Measurements from ENCODE around the gene MYOG. TPM values are rescaled to one million over a fixed set of nuclear protein-coding genes. Genes with fewer than 3 reads are reported as not detected.

Gene MYOG
- total RNA-seq, 1 donor from 2014 or later, result not detected

DNA sequence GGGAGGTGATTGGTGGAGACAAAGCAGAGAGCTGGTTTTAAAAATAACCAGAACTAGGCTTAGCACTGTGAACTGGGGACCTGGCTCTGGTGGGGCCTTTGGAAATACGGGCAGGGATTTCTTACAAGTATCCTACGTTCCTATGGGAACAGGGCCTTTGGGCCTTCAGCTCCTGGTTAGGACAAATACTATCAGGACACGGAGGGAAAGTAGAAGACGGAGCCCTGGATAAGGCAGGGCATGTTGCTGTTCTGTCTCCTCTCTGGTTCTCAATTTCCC, 5.3 kb upstream of the MYOG start:
- no peaks in the 10 kb centered on the region for H3K36me3 Mint-ChIP-seq (ENCODE audit: low read depth)
- DNase-seq (ENCODE audit: low spot score), result no peak
- H3K27me3 Mint-ChIP-seq (ENCODE audit: insufficient read depth), result peaks cover 21% of the 10 kb centered on the region
- no peak overlapping the region for H3K27ac Mint-ChIP-seq
- no peaks in the 10 kb centered on the region for H3K4me1 Mint-ChIP-seq (ENCODE audit: low read depth)
- H3K4me3 Mint-ChIP-seq, result no peak overlapping the region
- intact Hi-C loops (cut with micrococcal nuclease), result no loop called here
- peaks cover 18% of the 10 kb centered on the region for H3K9me3 Mint-ChIP-seq

DNA sequence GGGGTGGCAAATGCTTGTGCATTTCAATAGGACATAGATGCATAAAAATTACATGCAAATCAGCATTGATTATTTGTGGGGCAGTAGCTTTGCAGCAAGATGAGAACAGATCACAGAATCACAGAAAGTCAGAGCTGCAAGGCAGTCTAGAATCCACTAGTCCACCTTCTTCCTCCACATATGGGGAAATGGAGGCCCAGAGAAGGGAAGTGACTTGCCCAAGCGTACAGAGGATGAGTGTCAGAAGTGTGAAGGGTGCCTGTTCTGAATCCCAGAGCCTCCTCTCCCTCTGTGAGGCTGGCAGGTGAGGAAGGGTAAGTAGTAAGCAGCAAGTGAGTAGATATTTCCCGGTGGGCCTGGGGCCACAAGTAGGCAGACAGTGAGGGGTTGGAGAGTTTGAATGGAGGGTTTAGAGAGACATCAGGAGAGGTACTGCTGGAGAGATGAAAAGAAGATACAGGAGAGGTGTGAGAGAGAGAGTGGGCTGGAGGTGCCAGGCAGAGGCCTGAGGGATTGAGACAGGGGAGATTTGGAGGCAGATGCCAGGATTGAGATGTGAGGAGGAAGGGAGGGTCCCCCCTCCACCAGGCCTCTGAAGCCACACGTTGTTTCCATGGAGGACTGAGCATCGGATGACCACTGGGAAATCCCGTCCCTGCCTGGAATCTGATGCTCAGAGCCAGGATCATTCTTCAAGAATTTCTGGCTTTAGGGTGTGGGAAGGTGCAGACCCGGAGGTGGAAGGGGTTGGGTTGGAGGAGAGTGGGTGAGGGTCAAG, 4.8 kb upstream of the MYOG start:
- Mint-ChIP-seq H3K27me3 (ENCODE audit: insufficient read depth) (peaks cover 17% of the 10 kb centered on the region), H3K4me1 (ENCODE audit: low read depth) (no peaks in the 10 kb centered on the region), H3K36me3 (ENCODE audit: low read depth) (no peaks in the 10 kb centered on the region), H3K4me3 (no peak overlapping the region), H3K9me3 (peaks cover 14% of the 10 kb centered on the region), H3K27ac (no peak overlapping the region)
- DNase-seq (ENCODE audit: low spot score), result no peak
- intact Hi-C loops (cut with micrococcal nuclease), result no loop called here

DNA sequence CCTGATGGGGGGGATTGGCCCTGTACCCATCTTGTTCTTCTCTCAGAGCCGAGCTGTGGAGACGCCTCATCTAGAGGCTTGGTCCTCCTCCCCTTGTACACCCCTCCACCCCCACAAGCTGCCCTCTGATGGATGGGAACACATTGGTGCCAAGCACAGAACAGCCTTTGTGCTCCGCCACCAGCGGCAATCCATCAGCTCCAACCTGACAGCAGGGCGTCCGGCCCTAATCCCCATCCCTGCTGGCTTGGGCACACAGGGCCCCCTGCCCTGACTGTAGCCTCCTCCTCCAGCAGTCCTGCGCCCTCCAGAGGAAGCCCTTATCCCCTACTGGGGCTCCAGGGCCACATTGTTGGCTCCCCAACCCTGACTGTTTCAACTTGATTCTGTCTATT, 3.8 kb upstream of the MYOG start:
- DNase-seq (ENCODE audit: low spot score), result no peak
- Mint-ChIP-seq H3K4me1 (ENCODE audit: low read depth) (no peaks in the 10 kb centered on the region), H3K36me3 (ENCODE audit: low read depth) (no peaks in the 10 kb centered on the region), H3K27ac (no peak overlapping the region), H3K4me3 (no peak overlapping the region), H3K9me3 (peaks cover 4% of the 10 kb centered on the region), H3K27me3 (ENCODE audit: insufficient read depth) (peaks cover 8% of the 10 kb centered on the region)
- intact Hi-C loops (cut with micrococcal nuclease), result no loop called here

DNA sequence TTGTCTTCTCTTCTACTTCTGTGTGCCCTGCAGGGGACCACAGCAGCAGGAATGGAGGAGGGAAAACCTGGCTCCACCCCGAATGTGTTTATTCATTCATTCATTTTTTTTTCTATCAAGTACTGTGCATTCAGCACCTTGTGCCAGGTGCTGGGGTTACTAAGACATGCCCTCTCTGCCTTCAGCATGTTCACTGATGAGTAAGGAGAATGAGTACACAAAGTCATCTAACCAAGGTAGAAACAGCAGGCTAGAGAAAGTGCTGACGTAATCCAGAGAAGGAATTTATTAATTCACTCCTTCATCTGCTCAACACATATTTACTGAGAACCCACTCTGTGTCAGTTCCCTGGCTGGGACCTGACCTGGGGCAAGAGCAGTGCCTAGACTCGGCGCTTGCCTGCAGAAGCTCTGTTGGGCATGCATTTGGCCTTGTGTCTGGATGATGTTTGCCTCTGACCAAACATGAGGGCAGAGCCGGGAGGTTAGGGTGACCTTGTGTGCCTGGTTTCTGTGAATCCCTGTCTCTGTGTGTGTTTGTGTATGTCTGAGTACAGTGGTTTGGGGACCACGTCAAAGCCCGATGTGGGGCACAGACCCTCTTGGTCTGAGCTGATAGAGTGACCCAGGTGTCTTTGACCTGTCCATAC, 3.3 kb upstream of the MYOG start:
- no peaks in the 10 kb centered on the region for H3K36me3 Mint-ChIP-seq (ENCODE audit: low read depth)
- peaks cover 8% of the 10 kb centered on the region for H3K27me3 Mint-ChIP-seq (ENCODE audit: insufficient read depth)
- no peaks in the 10 kb centered on the region for H3K4me1 Mint-ChIP-seq (ENCODE audit: low read depth)
- no peaks in the 10 kb centered on the region for H3K9me3 Mint-ChIP-seq
- intact Hi-C loops (cut with micrococcal nuclease), result no loop called here
- DNase-seq (ENCODE audit: low spot score), result no peak
- H3K27ac Mint-ChIP-seq, result no peak overlapping the region
- no peak overlapping the region for H3K4me3 Mint-ChIP-seq

DNA sequence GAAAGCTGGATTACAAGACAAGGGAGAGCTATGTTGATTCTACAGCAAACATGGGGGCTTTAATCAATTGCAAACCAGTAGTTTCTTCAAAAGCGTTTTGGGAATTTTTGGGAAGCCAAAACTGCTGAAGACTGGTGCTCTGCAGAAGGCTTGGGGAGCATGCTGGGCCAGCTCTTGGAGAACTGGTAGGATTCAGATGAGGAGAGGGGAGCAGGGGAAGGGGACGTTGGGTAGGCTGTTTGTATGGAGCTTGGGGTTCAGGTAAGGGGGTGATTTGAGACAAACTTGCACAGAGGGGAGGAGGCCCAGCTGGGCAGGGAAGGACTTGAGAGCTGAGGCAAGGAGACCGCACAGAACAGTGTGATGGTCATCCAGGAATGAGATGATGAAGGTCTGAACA, 2.6 kb upstream of the MYOG start:
- no peak for DNase-seq (ENCODE audit: low spot score)
- no peaks in the 10 kb centered on the region for H3K4me1 Mint-ChIP-seq (ENCODE audit: low read depth)
- no peak overlapping the region for H3K27ac Mint-ChIP-seq
- peaks cover 8% of the 10 kb centered on the region for H3K27me3 Mint-ChIP-seq (ENCODE audit: insufficient read depth)
- no peaks in the 10 kb centered on the region for H3K9me3 Mint-ChIP-seq
- no peak overlapping the region for H3K4me3 Mint-ChIP-seq
- no peaks in the 10 kb centered on the region for H3K36me3 Mint-ChIP-seq (ENCODE audit: low read depth)
- intact Hi-C loops (cut with micrococcal nuclease), result no loop called here

DNA sequence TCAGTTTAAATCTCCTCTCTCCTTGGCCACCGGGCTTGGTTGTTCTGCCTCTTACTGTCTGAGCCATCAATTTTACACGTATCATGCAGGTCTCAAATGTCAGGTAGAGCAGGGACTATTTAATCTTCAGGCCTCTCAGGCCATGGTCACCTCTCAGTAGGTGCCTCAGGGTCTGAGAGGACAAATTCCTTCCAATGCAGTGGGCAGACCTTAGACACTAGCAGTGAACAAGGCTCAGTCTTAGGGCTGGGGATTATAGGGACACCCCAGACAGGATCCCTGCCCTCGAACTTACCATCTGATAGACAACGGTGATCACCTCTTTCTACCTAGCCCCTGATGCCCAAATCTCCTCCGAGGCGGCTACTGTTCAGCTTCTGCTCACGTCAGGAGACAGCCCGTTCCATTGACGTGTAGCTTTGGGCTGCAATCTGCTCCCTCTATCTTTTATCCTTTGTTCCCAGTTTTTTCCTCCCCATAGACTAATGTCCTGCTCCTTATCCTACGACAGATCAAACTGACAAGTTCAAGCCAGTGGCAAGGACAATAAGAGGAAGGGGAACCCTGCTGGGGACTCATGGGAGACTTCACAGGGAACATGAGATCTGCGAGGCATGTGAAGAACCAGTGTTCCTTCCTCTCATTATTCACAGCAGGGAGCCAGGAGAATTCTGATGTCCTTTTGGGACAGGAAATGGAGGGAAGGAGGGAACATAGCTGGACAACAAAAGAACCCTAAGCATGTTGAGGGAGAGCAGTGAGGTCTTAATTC, 1.4 kb upstream of the MYOG start:
- H3K4me3 Mint-ChIP-seq, result no peak overlapping the region
- H3K27me3 Mint-ChIP-seq (ENCODE audit: insufficient read depth), result peaks cover 10% of the 10 kb centered on the region
- no peaks in the 10 kb centered on the region for H3K9me3 Mint-ChIP-seq
- no peak for DNase-seq (ENCODE audit: low spot score)
- no peaks in the 10 kb centered on the region for H3K36me3 Mint-ChIP-seq (ENCODE audit: low read depth)
- H3K27ac Mint-ChIP-seq, result no peak overlapping the region
- intact Hi-C loops (cut with micrococcal nuclease), result no loop called here
- H3K4me1 Mint-ChIP-seq (ENCODE audit: low read depth), result peaks cover 11% of the 10 kb centered on the region

DNA sequence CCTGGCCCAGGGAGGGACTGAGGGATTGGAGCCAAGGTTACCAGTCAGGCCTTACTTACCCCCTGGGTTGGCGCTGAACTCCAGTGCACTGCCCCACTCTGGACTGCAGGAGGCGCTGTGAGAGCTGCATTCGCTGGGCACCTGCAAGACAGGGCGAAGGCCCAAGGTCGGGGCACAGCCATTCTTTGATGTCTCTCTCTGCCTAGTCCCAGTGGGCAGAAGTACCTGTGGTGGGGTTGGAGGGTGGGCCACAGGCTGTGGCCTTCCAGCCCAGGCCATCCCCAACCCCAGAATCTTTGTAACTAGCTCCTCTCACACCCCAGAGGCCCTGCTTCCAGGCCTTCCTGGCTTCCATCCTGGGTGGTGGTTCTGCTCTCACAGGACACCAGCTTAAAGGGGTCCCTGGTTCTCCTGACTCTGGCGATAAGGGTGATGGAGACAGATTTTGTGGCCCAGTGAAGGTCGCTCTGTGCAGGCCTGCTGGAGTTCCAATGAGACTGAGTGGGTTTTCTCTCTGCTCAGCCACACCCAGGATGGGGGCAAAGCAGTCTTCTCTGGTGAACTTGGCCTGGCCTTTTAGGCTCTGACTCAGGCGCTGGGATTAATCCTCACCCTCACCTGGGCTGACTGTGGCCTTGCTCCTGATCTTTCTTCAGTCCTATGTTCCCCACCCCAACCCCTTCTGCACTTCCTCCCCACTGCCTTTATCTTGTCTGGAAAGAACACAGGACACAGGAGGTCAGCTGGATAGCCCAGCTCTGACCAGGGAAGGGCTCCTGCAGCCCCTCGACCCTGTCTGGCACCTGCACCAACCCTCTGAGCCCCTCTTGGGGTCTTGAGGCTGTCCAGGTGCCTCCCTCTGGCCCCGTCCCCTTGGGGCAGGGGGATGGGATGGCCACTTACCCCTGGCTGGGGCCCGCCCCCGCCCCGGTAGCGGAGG, 954 bp downstream of the MYOG start:
- no peak for DNase-seq (ENCODE audit: low spot score)
- Mint-ChIP-seq H3K9me3 (no peaks in the 10 kb centered on the region), H3K4me1 (ENCODE audit: low read depth) (peaks cover 13% of the 10 kb centered on the region), H3K36me3 (ENCODE audit: low read depth) (no peaks in the 10 kb centered on the region), H3K27ac (no peak overlapping the region), H3K4me3 (no peak overlapping the region), H3K27me3 (ENCODE audit: insufficient read depth) (peaks cover 15% of the 10 kb centered on the region)
- intact Hi-C loops (cut with micrococcal nuclease), result no loop called here

DNA sequence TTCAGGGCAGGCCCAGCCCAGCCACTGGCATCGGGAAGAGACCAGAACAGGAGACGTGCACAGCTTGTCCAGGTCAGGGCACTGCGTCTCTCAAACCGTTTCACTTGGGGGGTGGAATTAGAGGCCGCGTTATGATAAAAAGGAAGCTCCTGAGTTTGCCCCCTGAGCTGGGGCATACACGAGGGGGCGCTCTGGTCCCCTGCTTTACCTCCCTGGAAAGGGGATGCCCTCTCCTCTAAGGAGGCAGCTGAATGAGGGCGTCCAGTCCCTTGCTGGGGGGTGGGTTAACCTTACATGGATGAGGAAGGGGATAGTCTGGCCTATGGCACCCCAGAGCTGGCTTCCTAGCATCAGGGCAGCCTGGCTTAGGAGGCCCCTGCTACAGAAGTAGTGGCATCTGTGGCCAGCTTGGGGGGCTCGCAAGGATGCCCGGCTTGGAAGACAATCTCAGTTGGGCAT, 2.3 kb downstream of the MYOG start:
- H3K4me3 Mint-ChIP-seq, result no peak overlapping the region
- no peaks in the 10 kb centered on the region for H3K36me3 Mint-ChIP-seq (ENCODE audit: low read depth)
- no peaks in the 10 kb centered on the region for H3K9me3 Mint-ChIP-seq
- H3K27me3 Mint-ChIP-seq (ENCODE audit: insufficient read depth), result peaks cover 13% of the 10 kb centered on the region
- H3K4me1 Mint-ChIP-seq (ENCODE audit: low read depth), result peaks cover 13% of the 10 kb centered on the region
- DNase-seq (ENCODE audit: low spot score), result no peak
- H3K27ac Mint-ChIP-seq, result no peak overlapping the region
- intact Hi-C loops (cut with micrococcal nuclease), result no loop called here

DNA sequence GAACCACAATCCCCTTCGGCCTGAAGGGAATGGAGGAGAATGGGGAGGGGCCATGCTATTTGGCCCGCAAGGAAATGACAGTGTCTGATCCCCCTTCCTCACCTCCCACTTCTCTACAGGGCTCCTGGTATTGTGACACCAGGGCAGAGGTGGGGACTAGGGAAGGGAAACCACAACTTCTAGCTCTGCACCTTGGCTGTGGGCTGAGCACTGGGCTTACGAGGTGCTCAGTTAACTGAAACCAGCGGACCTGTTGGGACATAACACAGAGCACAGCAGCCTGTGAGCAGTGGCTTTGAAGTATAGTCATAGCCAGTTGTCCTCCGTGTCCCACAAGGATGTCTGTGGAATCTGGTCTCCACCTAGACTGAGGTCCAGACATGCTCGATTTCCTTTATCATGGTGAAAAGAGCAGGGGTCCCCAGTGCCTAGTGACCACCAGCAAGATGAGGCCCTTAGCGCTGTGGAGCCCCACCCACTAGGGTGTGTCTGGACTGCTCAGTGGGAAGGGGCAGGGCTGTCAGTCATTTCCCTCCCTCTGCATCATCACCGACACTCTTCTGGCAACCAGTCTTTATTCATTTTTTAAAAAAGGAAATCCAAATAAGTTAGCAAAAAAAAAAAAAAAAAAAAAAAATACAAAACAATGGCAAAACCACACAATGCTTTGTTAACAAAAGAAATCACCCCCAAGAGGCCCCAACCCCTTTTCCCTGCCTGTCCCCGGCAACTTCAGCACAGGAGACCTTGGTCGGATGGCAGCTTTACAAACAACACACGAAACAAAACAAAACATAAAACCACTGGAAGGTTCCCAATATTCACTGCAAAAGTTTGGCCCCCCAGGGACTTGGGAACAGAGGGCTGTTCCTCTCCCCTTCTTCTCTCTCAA, 3.0 kb downstream of the MYOG start:
- intact Hi-C loops (cut with micrococcal nuclease), result no loop called here
- Mint-ChIP-seq H3K36me3 (ENCODE audit: low read depth) (no peaks in the 10 kb centered on the region), H3K4me3 (no peak overlapping the region), H3K27ac (no peak overlapping the region), H3K27me3 (ENCODE audit: insufficient read depth) (peaks cover 13% of the 10 kb centered on the region), H3K4me1 (ENCODE audit: low read depth) (peaks cover 13% of the 10 kb centered on the region), H3K9me3 (no peaks in the 10 kb centered on the region)
- no peak for DNase-seq (ENCODE audit: low spot score)

DNA sequence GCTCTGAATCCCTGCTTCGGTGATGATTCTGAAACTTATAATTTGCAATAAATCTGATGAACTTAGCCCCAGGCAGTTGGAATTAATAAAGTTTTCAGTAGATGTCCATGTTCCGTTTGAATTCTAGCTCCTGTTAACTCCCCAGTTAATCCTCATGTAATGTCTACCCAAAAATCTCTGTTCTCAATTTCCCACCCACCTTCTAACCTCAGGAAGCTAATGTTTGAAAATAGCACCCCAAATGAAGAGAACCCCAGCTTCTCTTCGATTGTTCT, 3.6 kb downstream of the MYOG start:
- Mint-ChIP-seq H3K4me3 (no peak overlapping the region), H3K27me3 (ENCODE audit: insufficient read depth) (peaks cover 14% of the 10 kb centered on the region), H3K27ac (no peak overlapping the region), H3K36me3 (ENCODE audit: low read depth) (no peaks in the 10 kb centered on the region), H3K9me3 (no peaks in the 10 kb centered on the region), H3K4me1 (ENCODE audit: low read depth) (peaks cover 13% of the 10 kb centered on the region)
- DNase-seq (ENCODE audit: low spot score), result no peak
- intact Hi-C loops (cut with micrococcal nuclease), result no loop called here

DNA sequence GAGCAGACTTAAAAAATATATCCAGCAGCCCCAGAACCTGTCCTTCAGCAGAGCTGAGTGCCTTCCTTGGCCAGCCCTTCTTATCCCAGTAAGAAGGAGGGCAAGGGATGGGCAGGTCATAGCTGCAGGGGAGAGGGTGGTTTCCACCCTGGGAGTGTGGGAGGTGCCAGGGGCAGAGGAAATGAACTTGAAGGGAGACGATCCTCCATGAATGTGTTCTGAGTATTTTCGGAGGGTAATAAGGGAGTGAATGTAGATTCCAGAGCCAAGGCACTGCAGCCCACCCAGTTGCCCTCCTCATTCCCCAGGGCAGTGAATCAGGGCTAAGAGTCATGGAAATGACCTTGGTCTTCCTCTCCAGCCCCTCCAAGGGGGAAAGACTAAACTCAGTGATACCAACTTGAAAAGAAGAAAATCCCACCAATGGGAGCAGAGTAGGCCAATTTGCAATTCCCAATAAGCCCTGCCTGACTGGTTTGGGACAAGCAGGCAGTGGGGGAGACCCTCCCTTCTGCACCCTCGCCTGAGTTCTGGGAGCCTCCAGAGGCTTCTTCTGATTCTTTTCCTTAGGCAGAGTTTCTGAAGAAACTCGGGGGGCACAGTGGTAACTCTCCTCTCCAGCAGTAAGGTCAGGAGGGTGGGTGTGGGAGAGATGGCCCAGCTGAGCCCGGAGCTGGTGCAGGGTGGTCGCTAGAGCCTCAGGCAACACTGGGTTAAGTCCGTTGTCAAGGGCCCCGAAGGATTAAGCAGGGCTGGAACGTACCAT, 4.2 kb downstream of the MYOG start:
- no peaks in the 10 kb centered on the region for H3K9me3 Mint-ChIP-seq
- peaks cover 13% of the 10 kb centered on the region for H3K4me1 Mint-ChIP-seq (ENCODE audit: low read depth)
- peaks cover 11% of the 10 kb centered on the region for H3K27me3 Mint-ChIP-seq (ENCODE audit: insufficient read depth)
- DNase-seq (ENCODE audit: low spot score), result no peak
- no peak overlapping the region for H3K4me3 Mint-ChIP-seq
- no peaks in the 10 kb centered on the region for H3K36me3 Mint-ChIP-seq (ENCODE audit: low read depth)
- intact Hi-C loops (cut with micrococcal nuclease), result no loop called here
- H3K27ac Mint-ChIP-seq, result no peak overlapping the region

Data from activated T-helper 1 cell treated with anti-CD3 and anti-CD28 coated beads, Interleukin-12 subunit alpha, Interleukin-12 subunit beta, Interleukin-2, Interleukin-4 antibody, amounts not matched to agents 30 ng/mL and 10 ng/mL and 1 ng/mL, durations not matched to agents 14 hours and 24 hours and 36 hours (primary cell).